ENCODE results near the gene EGFL6.
A peak's percentile ranks its signal among the peaks of the same experiment; 100 is the strongest.
"Not testable (repeated sequence)": the region's sequence is repeated elsewhere in the genome, so short reads cannot be mapped to it uniquely, and the experiment has no call there.

EGFL6 gene

GRCh38 chrX:13638021-13638420 lies 68.6 kb downstream of the EGFL6 start:
- H3K4me3 ChIP-seq (replicated peaks; ENCODE audit: low read depth, low read length): no peak overlapping the region
- TF ChIP-seq, protein P1, sequence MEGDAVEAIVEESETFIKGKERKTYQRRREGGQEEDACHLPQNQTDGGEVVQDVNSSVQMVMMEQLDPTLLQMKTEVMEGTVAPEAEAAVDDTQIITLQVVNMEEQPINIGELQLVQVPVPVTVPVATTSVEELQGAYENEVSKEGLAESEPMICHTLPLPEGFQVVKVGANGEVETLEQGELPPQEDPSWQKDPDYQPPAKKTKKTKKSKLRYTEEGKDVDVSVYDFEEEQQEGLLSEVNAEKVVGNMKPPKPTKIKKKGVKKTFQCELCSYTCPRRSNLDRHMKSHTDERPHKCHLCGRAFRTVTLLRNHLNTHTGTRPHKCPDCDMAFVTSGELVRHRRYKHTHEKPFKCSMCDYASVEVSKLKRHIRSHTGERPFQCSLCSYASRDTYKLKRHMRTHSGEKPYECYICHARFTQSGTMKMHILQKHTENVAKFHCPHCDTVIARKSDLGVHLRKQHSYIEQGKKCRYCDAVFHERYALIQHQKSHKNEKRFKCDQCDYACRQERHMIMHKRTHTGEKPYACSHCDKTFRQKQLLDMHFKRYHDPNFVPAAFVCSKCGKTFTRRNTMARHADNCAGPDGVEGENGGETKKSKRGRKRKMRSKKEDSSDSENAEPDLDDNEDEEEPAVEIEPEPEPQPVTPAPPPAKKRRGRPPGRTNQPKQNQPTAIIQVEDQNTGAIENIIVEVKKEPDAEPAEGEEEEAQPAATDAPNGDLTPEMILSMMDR (IDR thresholded peaks at IDR 0.05; ENCODE audit: low read depth, low read length, missing control alignments): no peak
- DNase-seq (ENCODE audit: extremely low read depth, low read depth): no peak

- TF ChIP-seq, protein P1 (IDR thresholded peaks at IDR 0.05; ENCODE audit: low read depth, low read length, missing control alignments): no peak
- no peak for DNase-seq (ENCODE audit: extremely low read depth, low read depth)
- H3K4me3 ChIP-seq (replicated peaks; ENCODE audit: low read depth, low read length): no peak overlapping the region
Observed at GRCh38 chrX:13638826-13639225, 69.4 kb downstream of the EGFL6 start.

DNA sequence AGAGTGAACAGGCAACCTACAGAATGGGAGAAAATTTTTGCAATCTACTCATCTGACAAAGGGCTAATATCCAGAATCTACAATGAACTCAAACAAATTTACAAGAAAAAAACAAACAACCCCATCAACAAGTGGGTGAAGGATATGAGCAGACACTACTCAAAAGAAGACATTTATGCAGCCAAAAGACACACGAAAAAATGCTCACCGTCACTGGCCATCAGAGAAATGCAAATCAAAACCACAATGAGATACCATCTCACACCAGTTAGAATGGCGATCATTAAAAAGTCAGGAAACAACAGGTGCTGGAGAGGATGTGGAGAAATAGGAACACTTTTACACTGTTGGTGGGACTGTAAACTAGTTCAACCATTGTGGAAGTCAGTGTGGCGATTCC lies 72.3 kb downstream of the EGFL6 start:
- not testable (repeated sequence) for DNase-seq (ENCODE audit: extremely low read depth, low read depth); H3K4me3 ChIP-seq (replicated peaks; ENCODE audit: low read depth, low read length)

- no peak overlapping the region for H3K4me3 ChIP-seq (replicated peaks; ENCODE audit: low read depth, low read length)
- no peak for DNase-seq (ENCODE audit: extremely low read depth, low read depth)
- TF ChIP-seq, protein P1 (IDR thresholded peaks at IDR 0.05; ENCODE audit: low read depth, low read length, missing control alignments): no peak
Observed at GRCh38 chrX:13645464-13646153, 76.2 kb downstream of the EGFL6 start.

DNA sequence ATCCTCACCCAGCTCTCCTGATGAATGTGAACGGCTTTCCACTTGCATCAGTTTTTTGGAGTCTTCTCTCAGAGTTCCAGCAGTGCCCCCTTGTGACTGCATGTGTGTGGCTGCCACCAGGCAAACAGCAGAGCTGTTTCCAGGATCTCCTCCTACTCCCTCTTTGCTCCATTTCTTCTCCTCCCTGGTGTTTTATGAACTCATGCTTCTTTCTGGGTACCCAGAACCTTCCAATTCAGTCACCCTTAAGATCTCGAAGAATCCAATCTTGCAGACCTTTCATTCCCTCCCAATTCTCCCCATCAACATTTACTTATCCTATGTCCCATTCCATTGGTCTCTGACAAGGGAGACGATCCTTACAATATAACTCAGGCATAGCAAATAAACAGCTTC lies 76.8 kb downstream of the EGFL6 start:
- TF ChIP-seq, protein P1 (IDR thresholded peaks at IDR 0.05; ENCODE audit: low read depth, low read length, missing control alignments): peak; percentile 68
- peak; percentile 30 for DNase-seq (ENCODE audit: extremely low read depth, low read depth)
- no peak overlapping the region for H3K4me3 ChIP-seq (replicated peaks; ENCODE audit: low read depth, low read length)

GRCh38 chrX:13647709-13648212 lies 78.4 kb downstream of the EGFL6 start:
- TF ChIP-seq, protein P1 (IDR thresholded peaks at IDR 0.05; ENCODE audit: low read depth, low read length, missing control alignments): no peak
- no peak overlapping the region for H3K4me3 ChIP-seq (replicated peaks; ENCODE audit: low read depth, low read length)
- DNase-seq (ENCODE audit: extremely low read depth, low read depth): no peak

DNA sequence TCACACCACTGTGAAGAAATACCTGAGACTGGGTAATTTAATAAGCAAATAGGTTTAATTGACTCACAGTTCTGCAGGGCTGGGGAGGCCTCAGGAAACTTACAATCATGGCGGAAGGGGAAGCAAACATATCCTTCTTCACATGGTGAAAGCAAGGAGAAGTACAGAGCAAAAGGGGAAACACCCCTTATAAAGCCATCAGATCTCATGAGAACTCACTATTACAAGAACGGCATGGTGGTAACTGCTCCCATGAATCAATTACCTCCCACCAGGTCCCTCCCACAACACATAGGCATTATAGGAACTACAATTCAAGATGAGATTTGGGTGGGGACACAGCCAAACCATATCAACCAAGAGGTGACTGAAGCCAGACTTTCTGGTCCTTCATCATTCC lies 78.9 kb downstream of the EGFL6 start:
- H3K4me3 ChIP-seq (replicated peaks; ENCODE audit: low read depth, low read length); DNase-seq (ENCODE audit: extremely low read depth, low read depth): not testable (repeated sequence)

DNA sequence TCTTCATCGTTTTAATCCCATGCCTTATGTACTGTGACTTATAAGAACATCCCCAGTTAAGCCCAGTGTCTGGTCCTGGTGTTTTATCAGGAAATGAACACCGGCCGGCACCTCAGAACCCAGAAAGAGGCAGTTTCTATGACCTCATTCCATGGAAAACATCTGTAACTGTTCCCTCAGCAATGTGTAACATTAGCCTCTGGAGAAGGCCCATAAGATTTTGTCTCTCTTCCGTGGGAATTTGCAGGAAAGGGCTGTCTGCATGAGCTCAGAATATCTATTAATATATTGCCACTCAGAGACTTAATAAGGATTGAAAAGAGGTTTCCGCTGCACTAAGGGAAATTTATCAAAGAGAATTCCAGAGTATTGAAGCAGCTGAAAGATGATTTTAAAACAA lies 80.4 kb downstream of the EGFL6 start:
- no peak overlapping the region for H3K4me3 ChIP-seq (replicated peaks; ENCODE audit: low read depth, low read length)
- peak; percentile 25 for DNase-seq (ENCODE audit: extremely low read depth, low read depth)
- TF ChIP-seq, protein P1 (IDR thresholded peaks at IDR 0.05; ENCODE audit: low read depth, low read length, missing control alignments): no peak

All from HFF-Myc (cell line).